HG02571 (cell line): ENCODE results near the gene LEF1.
A peak's percentile ranks its signal among the peaks of the same experiment; 100 is the strongest.
"Not testable (repeated sequence)": the region's sequence is repeated elsewhere in the genome, so short reads cannot be mapped to it uniquely, and the experiment has no call there.

ENCODE experiments used
- ATAC-seq: cut with Tn5 transposase; IDR thresholded peaks from one replicate; pipeline ENCODE4 v1.9.1; 2021; ENCODE audit warnings: mild to moderate bottlenecking, moderate library complexity; ENCODE audit not compliant: unreplicated experiment

LEF1 gene

GRCh38 chr4:108037884-108038283 is 130.8 kb downstream of the LEF1 start:
- no peak for ATAC-seq

GRCh38 chr4:108036213-108036612 is 132.5 kb downstream of the LEF1 start:
- ATAC-seq, result peak; percentile 92

- no peak for ATAC-seq
Measured at GRCh38 chr4:108035691-108036090, 133.0 kb downstream of the LEF1 start.

- ATAC-seq, result no peak
Measured at GRCh38 chr4:108034565-108034964, 134.2 kb downstream of the LEF1 start.

GRCh38 chr4:108033348-108033747 is 135.4 kb downstream of the LEF1 start:
- ATAC-seq, result no peak

GRCh38 chr4:108031427-108032083 is 137.2 kb downstream of the LEF1 start:
- no peak for ATAC-seq

- ATAC-seq, result peak; percentile 95
Measured at GRCh38 chr4:108030332-108030731, 138.4 kb downstream of the LEF1 start.

- no peak for ATAC-seq
Measured at GRCh38 chr4:108029731-108030130, 139.0 kb downstream of the LEF1 start.

- no peak for ATAC-seq
Measured at GRCh38 chr4:108029016-108029720, 139.6 kb downstream of the LEF1 start.

- no peak for ATAC-seq
Measured at GRCh38 chr4:108024878-108025165, 143.9 kb downstream of the LEF1 start.

- ATAC-seq, result no peak
Measured at GRCh38 chr4:108024085-108024877, 144.5 kb downstream of the LEF1 start.

GRCh38 chr4:108018884-108019187 is 149.9 kb downstream of the LEF1 start:
- no peak for ATAC-seq

GRCh38 chr4:108018040-108018883 is 150.5 kb downstream of the LEF1 start:
- ATAC-seq, result peak; percentile 81

GRCh38 chr4:108013955-108014354 is 154.8 kb downstream of the LEF1 start:
- ATAC-seq, result no peak

- no peak for ATAC-seq
Measured at GRCh38 chr4:108013327-108013726, 155.4 kb downstream of the LEF1 start.

- ATAC-seq, result not testable (repeated sequence)
Measured at GRCh38 chr4:108012382-108012781, 156.3 kb downstream of the LEF1 start.

GRCh38 chr4:108010167-108010566 is 158.6 kb downstream of the LEF1 start:
- no peak for ATAC-seq

GRCh38 chr4:108008721-108009120 is 160.0 kb downstream of the LEF1 start:
- no peak for ATAC-seq

GRCh38 chr4:108007984-108008383 is 160.7 kb downstream of the LEF1 start:
- ATAC-seq, result no peak

GRCh38 chr4:108006361-108006760 is 162.4 kb downstream of the LEF1 start:
- no peak for ATAC-seq

GRCh38 chr4:108005807-108006206 is 162.9 kb downstream of the LEF1 start:
- ATAC-seq, result no peak
